Caco-2 (cell line): Measurements from ENCODE around the gene CENPT. TPM values are rescaled to one million over a fixed set of nuclear protein-coding genes. Genes with fewer than 3 reads are reported as not detected.

Source experiments
- BruUV-seq: library from RNA; stranded (reverse); fragments of 400-500 nt; replicated peaks from 2 replicates; lab custom pipeline; 2021; lab: Mats Ljungman, UMichigan
- CTCF ChIA-PET: fragments of 300-600 bp; sonication (Branson Sonifier 250); formaldehyde crosslinking; loops from one replicate; lab custom pipeline; 2022; ENCODE audit warnings: antibody characterized with exemption; lab: Charles Lee
- POLR2A ChIA-PET: fragments of 300-600 bp; sonication (Branson Sonifier 250); formaldehyde crosslinking; loops from one replicate; lab custom pipeline; 2022; ENCODE audit warnings: antibody characterized with exemption; lab: Charles Lee
- DNase-seq, 2 experiments: peaks; one replicate each; pipeline versions ENCODE4 v3.0.0 to v3.0.0-alpha.2; 2020 to 2022
- H3K27me3 ChIP-seq: replicated peaks from 2 replicates; pipeline ENCODE4 v1.6.0; 2011; ENCODE audit warnings: low read length; ENCODE audit not compliant: control insufficient read depth, insufficient read depth
- H3K36me3 ChIP-seq: 2 replicates; pipeline ENCODE4 v1.5.1; 2011; ENCODE audit warnings: low read length; ENCODE audit not compliant: control insufficient read depth, insufficient read depth
- H3K4me1 ChIP-seq: fragments of 250-450 bp; sonication (Bioruptor Pico); 2 replicates; pipeline ENCODE4 v1.5.1; 2020; ENCODE audit warnings: mild to moderate bottlenecking
- H3K4me3 ChIP-seq: 2 replicates; pipeline ENCODE4 v1.5.1; 2011; ENCODE audit warnings: low read depth, mild to moderate bottlenecking, control low read depth, low read length
- H3K9me3 ChIP-seq: fragments of 250-450 bp; sonication (Bioruptor Pico); 2 replicates; pipeline ENCODE4 v1.5.1; 2020; ENCODE audit warnings: mild to moderate bottlenecking, moderate library complexity
- H3K27ac Mint-ChIP-seq: one replicate; pipeline ENCODE4 v1.8.0; 2022; ENCODE audit warnings: mixed read lengths; ENCODE audit not compliant: unreplicated experiment
- H3K27me3 Mint-ChIP-seq: one replicate; pipeline ENCODE4 v1.8.0; 2022; ENCODE audit warnings: mixed read lengths; ENCODE audit not compliant: insufficient read depth, unreplicated experiment
- H3K36me3 Mint-ChIP-seq: one replicate; pipeline ENCODE4 v1.8.0; 2022; ENCODE audit warnings: mild to moderate bottlenecking, mixed read lengths; ENCODE audit not compliant: insufficient read depth, unreplicated experiment
- H3K4me1 Mint-ChIP-seq: one replicate; pipeline ENCODE4 v1.8.0; 2022; ENCODE audit warnings: low read depth, mixed read lengths; ENCODE audit not compliant: unreplicated experiment
- H3K4me3 Mint-ChIP-seq: one replicate; pipeline ENCODE4 v1.8.0; 2022; ENCODE audit warnings: mild to moderate bottlenecking, moderate library complexity, mixed read lengths; ENCODE audit not compliant: unreplicated experiment
- H3K9me3 Mint-ChIP-seq: one replicate; pipeline ENCODE4 v1.8.0; 2022; ENCODE audit warnings: mixed read lengths; ENCODE audit not compliant: unreplicated experiment
- CTCF ChIP-seq, 2 experiments: fragments of 200-600 bp in 1 of 2; IDR thresholded peaks; 1 replicate in 1 of 2; 2 replicates in 1 of 2; pipeline versions ENCODE4 v1.5.1 to v1.8.0; 2011 to 2022; ENCODE audit warnings: antibody characterized with exemption in 1 of 2, control low read depth in 1 of 2, inconsistent platforms in 1 of 2, low read depth in 1 of 2, low read length in 1 of 2, mild to moderate bottlenecking in 1 of 2, moderate library complexity in 1 of 2; ENCODE audit not compliant: insufficient read depth in 1 of 2, severe bottlenecking in 1 of 2, unreplicated experiment in 1 of 2
- intact Hi-C: fragments of 100-400 bp; cut with micrococcal nuclease; formaldehyde crosslinking; loops from one replicate; pipeline ENCODE4 v1.10.0; 2022; ENCODE audit not compliant: unreplicated experiment
- total RNA-seq: library from RNA; stranded (reverse); gene quantifications from 2 replicates; pipeline ENCODE4 v1.2.3, GENCODE V29; 2022

The CENPT gene
- total RNA-seq, 1 experiment from 2014 or later, result 80.1 TPM

- intact Hi-C loops, result no loop called here
- Histone ChIP-seq H3K36me3 (peaks cover 14% of the 10 kb centered on the region), H3K9me3 (no peaks in the 10 kb centered on the region), H3K4me3 (no peak overlapping the region), H3K4me1 (peaks cover 43% of the 10 kb centered on the region), H3K27me3 (no peaks in the 10 kb centered on the region)
- TF ChIP-seq CTCF (IDR thresholded peaks at IDR 0.05; ENCODE audit: insufficient read depth in 1 of 2, low read depth in 1 of 2, low read length in 1 of 2, severe bottlenecking in 1 of 2, unreplicated experiment in 1 of 2), result no peak
- ChIA-PET POLR2A (interaction anchor here (1.7 kb wide), 1 partner anchor 54 kb away, joined by 9 read pairs; no protein-coding TSS in a partner anchor), CTCF (interaction anchor here (0.9 to 5.0 kb wide), 2 partner anchors 26 to 54 kb away, joined by 13 to 47 read pairs; partner anchors contain the start of gene PSMB10)
- H3K4me3 Mint-ChIP-seq, result no peak overlapping the region
- H3K4me1 Mint-ChIP-seq, result peaks cover 37% of the 10 kb centered on the region
- H3K9me3 Mint-ChIP-seq, result no peaks in the 10 kb centered on the region
- BruUV-seq, result no TSS peak
- peak overlapping the region; percentile 96 for H3K27ac Mint-ChIP-seq
- peaks cover 82% of the 10 kb centered on the region for H3K36me3 Mint-ChIP-seq
- H3K27me3 Mint-ChIP-seq, result no peaks in the 10 kb centered on the region
- DNase-seq, result no peak
Observed at GRCh38 chr16:67881621-67882161, 34.2 kb upstream of the CENPT start.

GRCh38 chr16:67880584-67880983 lies 33.1 kb upstream of the CENPT start:
- H3K4me3 Mint-ChIP-seq, result no peak overlapping the region
- no peaks in the 10 kb centered on the region for H3K9me3 Mint-ChIP-seq
- Histone ChIP-seq H3K4me3 (no peak overlapping the region), H3K36me3 (peaks cover 20% of the 10 kb centered on the region), H3K9me3 (no peaks in the 10 kb centered on the region), H3K4me1 (peaks cover 39% of the 10 kb centered on the region), H3K27me3 (no peaks in the 10 kb centered on the region)
- POLR2A ChIA-PET, result no interaction called here
- no peaks in the 10 kb centered on the region for H3K27me3 Mint-ChIP-seq
- CTCF ChIA-PET, result interaction anchor here (1.6 kb wide), 1 partner anchor 15 kb away, joined by 4 read pairs; no protein-coding TSS in a partner anchor
- peaks cover 83% of the 10 kb centered on the region for H3K36me3 Mint-ChIP-seq
- intact Hi-C loops, result no loop called here
- no peak for DNase-seq
- peak overlapping the region; percentile 96 for H3K27ac Mint-ChIP-seq
- peaks cover 37% of the 10 kb centered on the region for H3K4me1 Mint-ChIP-seq
- no TSS peak for BruUV-seq
- no peak for TF ChIP-seq CTCF (IDR thresholded peaks at IDR 0.05; ENCODE audit: insufficient read depth in 1 of 2, low read depth in 1 of 2, low read length in 1 of 2, severe bottlenecking in 1 of 2, unreplicated experiment in 1 of 2)

GRCh38 chr16:67879936-67880335 lies 32.4 kb upstream of the CENPT start:
- peaks cover 89% of the 10 kb centered on the region for H3K36me3 Mint-ChIP-seq
- H3K36me3 ChIP-seq, result peaks cover 20% of the 10 kb centered on the region
- no TSS peak for BruUV-seq
- no peak overlapping the region for H3K4me3 ChIP-seq
- H3K4me1 ChIP-seq, result peaks cover 33% of the 10 kb centered on the region
- TF ChIP-seq CTCF (IDR thresholded peaks at IDR 0.05; ENCODE audit: insufficient read depth in 1 of 2, low read depth in 1 of 2, low read length in 1 of 2, severe bottlenecking in 1 of 2, unreplicated experiment in 1 of 2), result no peak
- DNase-seq, result no peak
- POLR2A ChIA-PET, result no interaction called here
- peaks cover 44% of the 10 kb centered on the region for H3K4me1 Mint-ChIP-seq
- H3K9me3 Mint-ChIP-seq, result no peaks in the 10 kb centered on the region
- H3K9me3 ChIP-seq, result no peaks in the 10 kb centered on the region
- peak overlapping the region; percentile 96 for H3K27ac Mint-ChIP-seq
- H3K4me3 Mint-ChIP-seq, result no peak overlapping the region
- intact Hi-C loops, result no loop called here
- no peaks in the 10 kb centered on the region for H3K27me3 Mint-ChIP-seq
- CTCF ChIA-PET, result interaction anchor here (1.6 kb wide), 1 partner anchor 15 kb away, joined by 4 read pairs; no protein-coding TSS in a partner anchor
- no peaks in the 10 kb centered on the region for H3K27me3 ChIP-seq
